Fibroblast of villous mesenchyme (primary cell): ENCODE results near the gene FAM161B. TPM values are rescaled to one million over a fixed set of nuclear protein-coding genes. Genes with fewer than 3 reads are reported as not detected.
"Not testable (repeated sequence)": the region's sequence is repeated elsewhere in the genome, so short reads cannot be mapped to it uniquely, and the experiment has no call there.

Source experiments
- DNase-seq: peaks from one replicate; pipeline ENCODE4 v3.0.0-alpha.2; 2010; ENCODE audit warnings: low read depth
- H3K4me3 ChIP-seq: 2 replicates; pipeline ENCODE4 v1.5.1; 2011; ENCODE audit warnings: low read depth, mild to moderate bottlenecking, low read length
- total RNA-seq: library from RNA; depleted of rRNA; stranded (reverse); fragments of >200 nt; gene quantifications from 2 replicates; pipeline ENCODE4 v1.2.3, GENCODE V29; 2012
- TF ChIP-seq, protein P1 (sequence below): IDR thresholded peaks from 2 replicates; pipeline ENCODE4 v1.5.1; 2012; ENCODE audit warnings: low read depth, mild to moderate bottlenecking, low read length; ENCODE audit not compliant: insufficient read depth

Gene FAM161B
- total RNA-seq, 1 donor: 5.2 TPM

- TF ChIP-seq, protein P1, sequence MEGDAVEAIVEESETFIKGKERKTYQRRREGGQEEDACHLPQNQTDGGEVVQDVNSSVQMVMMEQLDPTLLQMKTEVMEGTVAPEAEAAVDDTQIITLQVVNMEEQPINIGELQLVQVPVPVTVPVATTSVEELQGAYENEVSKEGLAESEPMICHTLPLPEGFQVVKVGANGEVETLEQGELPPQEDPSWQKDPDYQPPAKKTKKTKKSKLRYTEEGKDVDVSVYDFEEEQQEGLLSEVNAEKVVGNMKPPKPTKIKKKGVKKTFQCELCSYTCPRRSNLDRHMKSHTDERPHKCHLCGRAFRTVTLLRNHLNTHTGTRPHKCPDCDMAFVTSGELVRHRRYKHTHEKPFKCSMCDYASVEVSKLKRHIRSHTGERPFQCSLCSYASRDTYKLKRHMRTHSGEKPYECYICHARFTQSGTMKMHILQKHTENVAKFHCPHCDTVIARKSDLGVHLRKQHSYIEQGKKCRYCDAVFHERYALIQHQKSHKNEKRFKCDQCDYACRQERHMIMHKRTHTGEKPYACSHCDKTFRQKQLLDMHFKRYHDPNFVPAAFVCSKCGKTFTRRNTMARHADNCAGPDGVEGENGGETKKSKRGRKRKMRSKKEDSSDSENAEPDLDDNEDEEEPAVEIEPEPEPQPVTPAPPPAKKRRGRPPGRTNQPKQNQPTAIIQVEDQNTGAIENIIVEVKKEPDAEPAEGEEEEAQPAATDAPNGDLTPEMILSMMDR: no peak
- H3K4me3 ChIP-seq: no peak overlapping the region
- no peak for DNase-seq
These were observed 33.6 kb downstream of the FAM161B start for GRCh38 chr14:73916324-73916723.

DNA sequence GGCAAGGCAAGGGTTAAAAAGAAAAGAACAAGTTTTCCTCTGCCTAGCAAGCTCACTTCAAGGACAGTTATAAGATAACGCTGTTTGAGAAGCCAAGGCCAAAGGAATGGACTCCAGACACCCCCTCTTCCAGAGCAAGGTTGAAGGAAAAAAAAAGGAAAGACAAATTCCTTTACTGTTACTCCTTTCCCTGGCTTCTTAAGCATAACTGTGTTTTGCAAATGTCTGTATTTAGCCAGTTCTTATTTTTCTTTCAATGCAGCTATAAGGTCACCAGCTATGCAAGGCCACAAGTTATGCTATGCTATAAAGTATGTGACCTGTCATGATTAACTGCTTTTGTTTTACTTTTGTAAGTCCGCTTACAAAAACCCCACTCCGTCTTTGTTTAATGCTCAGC is 36.6 kb downstream of the FAM161B start:
- H3K4me3 ChIP-seq: no peak overlapping the region
- TF ChIP-seq, protein P1: no peak
- DNase-seq: peak; percentile 49

DNA sequence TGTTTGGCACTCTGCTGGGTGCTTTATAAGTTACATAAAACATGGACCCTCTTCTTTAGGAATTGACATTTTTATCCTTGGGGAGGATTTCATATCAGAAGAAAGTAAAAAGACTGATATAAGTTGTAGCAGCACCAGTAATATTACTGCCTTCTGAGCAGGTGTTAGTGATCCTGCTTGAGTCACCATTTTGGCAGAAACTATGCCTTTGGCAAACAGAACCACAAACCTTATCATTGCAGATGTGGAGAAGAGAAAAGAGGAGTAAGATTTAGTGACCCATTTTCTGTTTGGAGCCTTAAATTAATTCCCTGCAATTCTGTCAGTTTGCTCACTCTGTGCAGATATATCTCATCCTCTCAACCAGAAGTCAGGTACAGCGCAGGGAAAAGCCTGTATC is 40.2 kb downstream of the FAM161B start:
- DNase-seq: no peak
- TF ChIP-seq, protein P1: no peak
- no peak overlapping the region for H3K4me3 ChIP-seq

DNA sequence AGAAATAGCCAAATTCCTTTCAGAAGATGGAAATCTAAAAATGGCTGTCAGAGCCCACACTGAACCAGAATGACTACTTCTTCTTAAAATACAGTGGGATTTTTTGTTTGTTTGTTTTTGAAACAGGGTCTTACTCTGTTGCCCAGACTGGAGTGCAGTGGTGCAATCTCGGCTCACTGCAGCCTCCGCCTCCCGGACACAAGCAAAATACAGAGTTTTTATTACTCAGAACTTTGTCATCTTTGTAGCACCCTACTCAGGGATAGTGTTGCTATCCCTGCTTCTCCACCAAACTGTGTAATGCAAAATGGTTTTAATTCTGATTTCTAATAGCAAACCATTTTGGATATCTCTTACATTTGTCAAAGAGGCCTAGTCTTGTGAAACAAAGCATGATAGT is 46.9 kb downstream of the FAM161B start:
- H3K4me3 ChIP-seq: no peak overlapping the region
- DNase-seq: no peak
- TF ChIP-seq, protein P1: no peak

DNA sequence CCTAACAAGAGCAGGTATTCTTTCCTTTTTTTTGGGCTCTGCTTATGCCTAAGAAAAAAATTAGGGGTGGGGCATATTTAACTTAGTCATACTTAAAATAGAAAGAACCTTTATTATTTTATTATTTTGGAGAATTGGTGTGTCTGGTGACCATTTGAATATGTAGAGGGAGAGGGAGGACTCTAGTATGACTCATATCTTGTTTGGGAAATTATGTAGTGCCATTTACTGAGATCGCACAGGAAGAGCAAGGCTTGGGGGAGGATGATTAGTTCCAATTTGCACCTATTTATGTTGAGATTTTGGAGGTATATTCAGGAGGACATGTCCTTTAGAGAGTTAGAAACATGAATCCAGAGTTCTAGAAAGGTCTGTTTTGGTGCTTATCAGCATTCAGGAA is 53.4 kb downstream of the FAM161B start:
- H3K4me3 ChIP-seq: no peak overlapping the region
- DNase-seq: peak; percentile 53
- TF ChIP-seq, protein P1: no peak

DNA sequence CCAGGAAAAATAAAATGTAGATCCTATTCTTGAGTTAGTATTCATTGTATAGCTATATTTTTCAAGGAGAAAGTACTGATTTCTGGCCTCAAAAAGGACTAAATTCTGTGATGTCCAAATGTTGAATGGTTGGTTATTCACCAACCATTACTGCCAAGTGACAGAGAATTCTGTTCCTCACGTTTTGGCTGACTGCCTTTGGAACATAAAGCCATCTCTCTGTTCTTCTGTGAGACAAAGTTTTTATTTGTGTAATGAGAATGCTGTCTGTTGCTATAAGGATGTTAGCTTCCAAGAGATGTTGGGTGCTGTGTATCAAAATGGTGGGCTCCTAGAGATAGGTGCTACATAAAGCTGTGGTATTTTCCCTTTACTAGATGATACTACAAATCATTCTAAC is 54.0 kb downstream of the FAM161B start:
- DNase-seq: no peak
- no peak overlapping the region for H3K4me3 ChIP-seq
- TF ChIP-seq, protein P1: no peak

DNA sequence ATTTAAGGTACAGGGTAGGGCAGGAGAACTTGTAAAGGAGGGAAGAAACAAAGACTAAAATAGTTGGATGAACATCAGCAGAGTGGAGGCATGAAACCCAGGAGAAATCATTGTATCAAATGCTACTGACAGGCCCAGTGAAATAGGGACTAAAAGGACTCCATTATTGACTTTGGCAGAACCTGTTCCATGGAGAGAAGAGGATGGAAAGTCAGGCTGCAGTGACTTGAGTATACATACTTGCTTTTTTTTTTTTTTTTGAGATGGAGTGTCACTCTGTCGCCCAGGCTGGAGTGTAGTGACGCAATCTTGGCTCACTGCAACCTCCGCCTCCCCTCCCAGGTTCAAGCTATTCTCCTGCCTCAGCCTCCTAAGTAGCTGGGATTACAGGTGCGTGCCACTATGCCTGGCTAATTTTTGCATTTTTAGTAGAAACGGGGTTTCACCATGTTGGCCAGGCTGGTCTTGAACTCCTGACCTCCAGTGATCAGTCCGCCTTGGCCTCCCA is 55.7 kb downstream of the FAM161B start:
- not testable (repeated sequence) for H3K4me3 ChIP-seq, DNase-seq
